GM12875 (cell line): Measurements from ENCODE around the gene MLLT6.
A peak's percentile ranks its signal among the peaks of the same experiment; 100 is the strongest.

Source experiments
- H3K4me3 ChIP-seq: one replicate; pipeline ENCODE4 v1.5.1; 2011; ENCODE audit warnings: low read depth, low read length, control low read depth
- CTCF ChIP-seq: IDR thresholded peaks from 2 replicates; pipeline ENCODE4 v1.5.1; 2011; ENCODE audit warnings: low read depth, mild to moderate bottlenecking, control low read depth, inconsistent platforms, low read length, moderate library complexity, borderline replicate concordance; ENCODE audit not compliant: insufficient read depth

Gene MLLT6

GRCh38 chr17:38705803-38706504 is 881 bp downstream of the MLLT6 start:
- TF ChIP-seq CTCF: no peak
- peak overlapping the region; percentile 56 for H3K4me3 ChIP-seq

GRCh38 chr17:38706505-38707216 is 1.6 kb downstream of the MLLT6 start:
- TF ChIP-seq CTCF: no peak
- H3K4me3 ChIP-seq: peak overlapping the region; percentile 56

GRCh38 chr17:38707678-38708351 is 2.7 kb downstream of the MLLT6 start:
- TF ChIP-seq CTCF: no peak

GRCh38 chr17:38709104-38709820 is 4.2 kb downstream of the MLLT6 start:
- TF ChIP-seq CTCF: no peak
- no peak overlapping the region for H3K4me3 ChIP-seq

More at GRCh38 chr17:38707678-38708351, 2.7 kb downstream of the MLLT6 start:
- H3K4me3 ChIP-seq: no peak overlapping the region

- TF ChIP-seq CTCF: no peak
These were observed 5.0 kb downstream of the MLLT6 start for GRCh38 chr17:38709864-38710603.

GRCh38 chr17:38710604-38710962 is 5.5 kb downstream of the MLLT6 start:
- no peak overlapping the region for H3K4me3 ChIP-seq
- TF ChIP-seq CTCF: no peak

More at GRCh38 chr17:38709864-38710603, 5.0 kb downstream of the MLLT6 start:
- H3K4me3 ChIP-seq: no peak overlapping the region
